Fibroblast of pulmonary artery (primary cell): ENCODE data around the gene GRIK4.

Source experiments
- DNase-seq: peaks from one replicate; pipeline ENCODE4 v3.0.0-alpha.2; 2010; ENCODE audit warnings: low read depth
- H3K4me3 ChIP-seq: replicated peaks from 2 replicates; pipeline ENCODE4 v1.5.1; 2011; ENCODE audit warnings: low read depth, mild to moderate bottlenecking, control low read depth, low read length, moderate library complexity
- CTCF ChIP-seq: IDR thresholded peaks from 2 replicates; pipeline ENCODE4 v1.5.1; 2011; ENCODE audit warnings: mild to moderate bottlenecking, control low read depth, low read length, inconsistent platforms; ENCODE audit errors: missing control alignments

GRIK4 gene

GRCh38 chr11:120564573-120565311 lies 53.2 kb downstream of the GRIK4 start:
- H3K4me3 ChIP-seq: peak overlapping the region; percentile 33
- DNase-seq: peak; percentile 68
- TF ChIP-seq CTCF: peak; percentile 7

DNA sequence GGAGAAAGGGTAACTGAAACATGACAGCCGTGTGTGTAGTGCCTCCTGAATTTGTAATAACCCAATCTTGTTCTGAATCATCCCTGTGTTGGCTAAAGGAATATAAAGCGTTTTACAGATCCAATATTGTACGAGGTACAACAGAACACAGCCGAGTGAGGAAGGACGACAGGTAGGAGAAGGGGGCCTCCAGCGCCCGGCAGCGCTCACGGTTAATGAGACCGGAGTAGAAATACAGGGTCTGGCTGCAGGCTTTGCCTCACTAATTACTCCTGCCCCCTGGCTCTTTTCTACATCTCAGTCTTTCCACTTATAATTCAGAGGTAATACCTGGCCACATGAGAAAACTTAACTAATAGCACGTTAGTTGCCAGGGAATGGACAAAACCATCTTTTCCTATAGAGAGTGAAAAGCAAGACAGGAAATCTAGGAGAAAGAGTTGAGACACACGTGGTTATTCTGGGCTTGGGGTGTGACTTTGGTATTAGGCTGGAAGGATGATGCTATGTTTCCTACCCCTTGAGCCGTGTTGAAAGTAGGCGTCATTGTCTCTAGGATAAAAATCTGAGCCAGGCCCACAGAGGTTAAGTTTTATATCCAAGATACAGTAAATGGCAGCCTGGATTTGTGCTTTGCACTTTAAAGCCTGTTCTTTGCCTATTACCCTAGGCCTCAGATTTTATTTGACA lies 54.1 kb downstream of the GRIK4 start:
- TF ChIP-seq CTCF: no peak
- H3K4me3 ChIP-seq: no peak overlapping the region
- no peak for DNase-seq

DNA sequence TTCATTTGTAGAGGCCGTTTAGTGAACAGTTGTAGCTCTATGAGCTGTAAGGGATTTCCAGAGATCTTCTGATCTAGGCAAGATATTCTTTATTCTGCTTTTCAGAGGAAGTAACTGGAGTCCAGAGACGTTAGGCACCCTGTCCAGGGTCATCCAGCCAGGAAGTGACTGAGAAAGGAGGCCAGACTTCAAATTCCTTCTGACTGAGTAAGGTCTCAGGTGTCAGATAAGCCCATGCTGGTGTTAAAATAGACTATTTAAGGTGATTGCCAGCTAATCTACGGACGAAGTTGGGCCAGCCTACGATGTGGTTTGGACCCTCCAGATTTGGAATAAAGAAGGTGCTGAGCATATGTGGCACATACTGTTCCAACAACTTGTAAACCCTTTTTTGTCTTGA lies 54.6 kb downstream of the GRIK4 start:
- no peak overlapping the region for H3K4me3 ChIP-seq
- no peak for TF ChIP-seq CTCF
- peak; percentile 25 for DNase-seq

- H3K4me3 ChIP-seq: no peak overlapping the region
- no peak for TF ChIP-seq CTCF
- no peak for DNase-seq
Measured at GRCh38 chr11:120568572-120569307, 57.2 kb downstream of the GRIK4 start.

DNA sequence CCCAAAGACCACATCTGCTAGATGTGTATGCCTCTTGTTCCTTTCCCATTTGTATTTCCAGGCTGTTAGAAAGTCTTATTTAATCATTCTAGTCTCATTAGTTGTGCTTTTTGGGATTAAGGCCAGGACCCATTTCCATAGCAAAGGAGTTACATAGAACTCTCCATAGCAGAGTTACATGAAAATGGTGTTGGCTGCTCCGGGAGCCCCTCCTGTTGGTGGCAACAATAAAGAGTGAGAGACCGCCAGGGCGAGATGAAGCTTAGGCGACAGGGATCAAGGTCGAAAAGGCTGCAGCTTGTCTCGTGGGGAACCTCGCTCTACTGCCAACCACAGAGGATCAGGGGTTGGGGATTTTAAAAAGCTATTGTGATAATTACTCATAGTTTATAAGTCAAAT lies 58.3 kb downstream of the GRIK4 start:
- TF ChIP-seq CTCF: no peak
- no peak overlapping the region for H3K4me3 ChIP-seq
- no peak for DNase-seq

DNA sequence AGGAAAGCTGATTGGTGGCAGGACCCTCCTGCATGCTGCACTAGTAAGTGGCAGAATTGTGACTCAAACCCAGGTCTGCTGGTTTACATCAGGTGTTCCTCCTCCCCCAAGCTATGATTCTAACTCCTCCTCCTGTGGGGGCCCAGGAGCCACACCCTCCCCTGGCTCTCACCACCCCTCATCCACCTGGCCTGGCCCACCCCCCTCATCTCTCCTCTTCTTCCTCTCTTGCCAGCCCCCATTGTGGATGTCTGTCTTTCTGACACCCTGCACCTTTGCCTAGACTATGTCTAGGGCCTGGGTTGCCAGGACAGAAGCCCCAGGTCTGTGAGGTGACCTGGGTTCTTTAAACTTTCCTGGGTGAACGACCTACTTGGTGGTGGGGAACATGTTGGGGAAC lies 59.9 kb downstream of the GRIK4 start:
- DNase-seq: no peak
- TF ChIP-seq CTCF: no peak
- no peak overlapping the region for H3K4me3 ChIP-seq
